H9 (cell line): ENCODE results near the gene NR5A1. TPM values are rescaled to one million over a fixed set of nuclear protein-coding genes. Genes with fewer than 3 reads are reported as not detected.

Experiments
- DNase-seq: peaks from one replicate; pipeline ENCODE4 v3.0.0-alpha.2; 2017
- H2AFZ ChIP-seq: one replicate; pipeline ENCODE4 v1.6.1; 2013; ENCODE audit warnings: mild to moderate bottlenecking, low read length, control low read depth, moderate library complexity
- H2AK5ac ChIP-seq: 2 replicates; pipeline ENCODE4 v1.6.1; 2013; ENCODE audit warnings: low read length, control low read depth, mixed read lengths; ENCODE audit not compliant: insufficient read length
- H2BK120ac ChIP-seq: one replicate; pipeline ENCODE4 v1.6.1; 2013; ENCODE audit warnings: low read depth, mild to moderate bottlenecking, low read length, control low read depth, inconsistent platforms; ENCODE audit not compliant: poor library complexity, severe bottlenecking
- H2BK12ac ChIP-seq: 2 replicates; pipeline ENCODE4 v1.6.1; 2013; ENCODE audit warnings: low read length, control low read depth, mixed read lengths, low read depth; ENCODE audit not compliant: insufficient read length
- H2BK15ac ChIP-seq: 2 replicates; pipeline ENCODE4 v1.6.1; 2013; ENCODE audit warnings: low read depth, low read length, control low read depth
- H2BK20ac ChIP-seq: one replicate; pipeline ENCODE4 v1.6.1; 2013; ENCODE audit warnings: low read depth, mild to moderate bottlenecking, low read length, control low read depth, inconsistent platforms; ENCODE audit not compliant: poor library complexity, severe bottlenecking
- H2BK5ac ChIP-seq: 2 replicates; pipeline ENCODE4 v1.6.1; 2013; ENCODE audit warnings: low read length, control low read depth, mixed read lengths; ENCODE audit not compliant: insufficient read length
- H3K14ac ChIP-seq: 2 replicates; pipeline ENCODE4 v1.6.1; 2013; ENCODE audit warnings: low read length, control low read depth; ENCODE audit not compliant: insufficient read depth
- H3K18ac ChIP-seq: 2 replicates; pipeline ENCODE4 v1.6.1; 2013; ENCODE audit warnings: low read depth, mild to moderate bottlenecking, mixed read lengths, low read length, control low read depth; ENCODE audit not compliant: insufficient read length
- H3K23ac ChIP-seq: 2 replicates; pipeline ENCODE4 v1.6.1; 2013; ENCODE audit warnings: low read length, control low read depth, mixed read lengths, low read depth; ENCODE audit not compliant: insufficient read length
- H3K23me2 ChIP-seq: 2 replicates; pipeline ENCODE4 v1.6.1; 2013; ENCODE audit warnings: low read depth, mild to moderate bottlenecking, mixed read lengths, low read length, control low read depth; ENCODE audit not compliant: insufficient read length, poor library complexity, severe bottlenecking
- H3K27ac ChIP-seq: 2 replicates; pipeline ENCODE4 v1.5.1; 2013; ENCODE audit warnings: low read length, control low read depth, mixed read lengths, low read depth; ENCODE audit not compliant: insufficient read length
- H3K27me3 ChIP-seq: 2 replicates; pipeline ENCODE4 v1.6.1; 2013; ENCODE audit warnings: low read length, control low read depth, inconsistent platforms; ENCODE audit not compliant: insufficient read depth
- H3K4ac ChIP-seq: 2 replicates; pipeline ENCODE4 v1.6.1; 2013; ENCODE audit warnings: low read depth, mild to moderate bottlenecking, control low read depth, inconsistent platforms, low read length, moderate library complexity
- H3K4me1 ChIP-seq: 2 replicates; pipeline ENCODE4 v1.6.1; 2013; ENCODE audit warnings: low read length, control low read depth, inconsistent platforms; ENCODE audit not compliant: insufficient read depth
- H3K4me2 ChIP-seq: 2 replicates; pipeline ENCODE4 v1.6.1; 2013; ENCODE audit warnings: low read length, control low read depth, mixed read lengths; ENCODE audit not compliant: insufficient read length, insufficient read depth
- H3K56ac ChIP-seq: 2 replicates; pipeline ENCODE4 v1.6.1; 2013; ENCODE audit warnings: low read depth, mild to moderate bottlenecking, mixed read lengths, low read length, control low read depth; ENCODE audit not compliant: insufficient read length
- H3K79me1 ChIP-seq: 2 replicates; pipeline ENCODE4 v1.6.1; 2013; ENCODE audit warnings: low read depth, mild to moderate bottlenecking, moderate library complexity, low read length, control low read depth, inconsistent platforms; ENCODE audit not compliant: insufficient read depth, poor library complexity, severe bottlenecking
- H3K79me2 ChIP-seq: 2 replicates; pipeline ENCODE4 v1.6.1; 2013; ENCODE audit warnings: low read length, control low read depth, inconsistent platforms; ENCODE audit not compliant: insufficient read depth
- H3K9ac ChIP-seq: 2 replicates; pipeline ENCODE4 v1.6.1; 2013; ENCODE audit warnings: low read length, control low read depth, mixed read lengths; ENCODE audit not compliant: insufficient read length; ENCODE audit errors: extremely low read depth
- H3K9me3 ChIP-seq: one replicate; pipeline ENCODE4 v1.6.1; 2013; ENCODE audit warnings: low read depth, low read length, inconsistent platforms; ENCODE audit not compliant: control insufficient read depth
- H3T11ph ChIP-seq: one replicate; pipeline ENCODE4 v1.6.1; 2013; ENCODE audit warnings: mild to moderate bottlenecking, low read length, control low read depth, inconsistent platforms
- H4K20me1 ChIP-seq: one replicate; pipeline ENCODE4 v1.6.1; 2013; ENCODE audit not compliant: control insufficient read depth, insufficient read length, insufficient read depth
- H4K5ac ChIP-seq: 2 replicates; pipeline ENCODE4 v1.6.1; 2013; ENCODE audit warnings: low read depth, mild to moderate bottlenecking, mixed read lengths, low read length, control low read depth; ENCODE audit not compliant: insufficient read length
- H4K8ac ChIP-seq: replicated peaks from 2 replicates; pipeline ENCODE4 v1.6.1; 2013; ENCODE audit warnings: low read length, control low read depth, mixed read lengths, low read depth; ENCODE audit not compliant: insufficient read length
- H4K91ac ChIP-seq: 2 replicates; pipeline ENCODE4 v1.6.1; 2013; ENCODE audit warnings: low read depth, mild to moderate bottlenecking, moderate library complexity, mixed read lengths, low read length, control low read depth; ENCODE audit not compliant: insufficient read length
- H3K27ac Mint-ChIP-seq, 3 experiments: 2 replicates in 2 of 3; 3 replicates in 1 of 3; pipeline ENCODE4 v1.8.0; 2020 to 2021; ENCODE audit warnings: mixed read lengths in 3 of 3, mild to moderate bottlenecking in 1 of 3, moderate library complexity in 1 of 3
- H3K27me3 Mint-ChIP-seq: 2 replicates; pipeline ENCODE4 v1.8.0; 2021; ENCODE audit warnings: low read depth, mild to moderate bottlenecking, moderate library complexity, mixed read lengths
- H3K36me3 Mint-ChIP-seq, 3 experiments: 2 replicates in 2 of 3; 3 replicates in 1 of 3; pipeline ENCODE4 v1.8.0; 2020 to 2021; ENCODE audit warnings: low read depth in 3 of 3, mixed read lengths in 3 of 3; ENCODE audit not compliant: insufficient read depth in 1 of 3
- H3K4me1 Mint-ChIP-seq, 2 experiments: 2 replicates each; pipeline ENCODE4 v1.8.0; 2020; ENCODE audit warnings: mixed read lengths in 2 of 2
- H3K4me3 Mint-ChIP-seq, 2 experiments: 2 replicates in 1 of 2; 3 replicates in 1 of 2; pipeline ENCODE4 v1.8.0; 2020 to 2021; ENCODE audit warnings: mild to moderate bottlenecking in 2 of 2, mixed read lengths in 2 of 2, moderate library complexity in 1 of 2
- H3K9me3 Mint-ChIP-seq, 2 experiments: 2 replicates in 1 of 2; 3 replicates in 1 of 2; pipeline ENCODE4 v1.8.0; 2020; ENCODE audit warnings: mild to moderate bottlenecking in 2 of 2, mixed read lengths in 2 of 2, moderate library complexity in 1 of 2
- WGBS: extraction: QIAGEN DNeasy Blood & Tissue Kit; methylation state at CpG from one replicate; pipeline ENCODE4 v1.1.7; 2013; ENCODE audit warnings: missing lambda C conversion rate, low lambda C conversion rate, mixed read lengths; ENCODE audit not compliant: insufficient read length; ENCODE audit errors: extremely low coverage; 5-methylcytosine and 5-hydroxymethylcytosine counted together
- total RNA-seq: library from RNA; stranded (reverse); gene quantifications from 2 replicates; pipeline ENCODE4 v1.2.1, GENCODE V29; 2021
- TF ChIP-seq, protein P1 (sequence below): fragments of 200-600 bp; sonication (generic); conservative IDR thresholded peaks from 3 replicates; pipeline ENCODE4 v1.8.0; 2021; ENCODE audit warnings: antibody characterized with exemption, mild to moderate bottlenecking

NR5A1 gene
- total RNA-seq, 1 experiment from 2014 or later = 0.37 TPM

DNA sequence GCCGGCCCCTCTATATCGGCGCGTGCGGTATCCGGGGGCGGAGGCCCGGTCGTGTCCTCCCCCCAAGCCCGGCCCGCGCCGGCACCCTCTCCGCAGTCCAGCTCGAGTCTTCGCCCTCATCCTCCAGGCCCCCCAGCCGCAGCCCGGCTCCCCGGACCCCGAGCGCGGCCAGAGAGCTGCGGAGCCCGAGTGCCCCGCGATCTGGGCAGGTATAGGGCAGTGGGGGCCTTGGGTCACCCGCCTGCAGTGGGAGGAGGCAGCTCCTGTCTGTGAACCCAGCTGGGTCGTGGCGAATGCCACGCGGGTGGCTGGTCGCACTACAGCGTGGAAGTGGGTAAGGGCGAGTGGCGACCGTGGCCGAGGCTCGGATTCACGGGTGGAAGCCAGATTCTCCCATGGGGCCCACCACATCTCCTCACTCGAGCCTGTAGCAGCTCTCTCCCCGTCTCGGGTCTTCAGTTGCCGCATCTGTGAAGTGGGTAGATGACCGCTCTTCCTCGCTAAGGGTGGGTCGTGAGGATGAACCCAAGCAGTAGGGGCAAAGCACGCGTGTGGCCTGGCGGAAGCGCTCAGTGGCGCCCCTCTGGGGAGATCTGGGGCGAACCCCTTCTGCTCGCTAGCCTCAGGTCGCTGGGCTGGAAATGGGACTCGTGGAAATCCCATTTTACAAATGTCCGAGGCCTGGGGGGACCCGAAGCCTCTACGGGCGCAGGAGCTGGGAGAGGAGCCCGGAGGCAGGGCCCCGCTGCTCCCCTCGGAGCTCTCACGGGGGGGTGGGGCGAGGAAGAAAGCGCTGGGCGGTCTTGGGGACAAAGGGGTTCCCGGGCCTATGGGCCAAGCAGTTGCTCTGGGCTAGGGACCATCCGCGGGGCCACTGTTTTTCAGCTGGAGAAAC lies 1.9 kb downstream of the NR5A1 start:
- Mint-ChIP-seq H3K27me3 (peaks cover 58% of the 10 kb centered on the region), H3K27ac (peak overlapping the region in 1 of 3 experiments; percentile 70; a peak in 1 of 7 replicates), H3K9me3 (peaks cover 0 to 8% of the 10 kb centered on the region in 2 experiments; a peak in 3 of 5 replicates), H3K36me3 (peaks cover 0 to 2% (median 0%) of the 10 kb centered on the region in 3 experiments; a peak in 1 of 7 replicates), H3K4me1 (peaks cover 6 to 30% of the 10 kb centered on the region in 2 experiments), H3K4me3 (peak overlapping the region; percentile 50 to 85)
- Histone ChIP-seq H2BK5ac (no peak overlapping the region), H2BK20ac (no peak overlapping the region), H3K23me2 (peaks cover 6% of the 10 kb centered on the region), H2BK120ac (no peak overlapping the region), H2BK15ac (no peak overlapping the region; the same call in 1 of the 2 replicates), H3K14ac (no peak overlapping the region), H3T11ph (no peak overlapping the region), H3K4ac (no peak overlapping the region), H3K23ac (no peak overlapping the region), H3K27ac (no peak overlapping the region), H3K9me3 (no peaks in the 10 kb centered on the region), H2AK5ac (no peak overlapping the region), H2AFZ (no peak overlapping the region), H3K79me2 (no peaks in the 10 kb centered on the region), H3K4me2 (peak overlapping the region; percentile 30), H3K79me1 (no peaks in the 10 kb centered on the region), H3K9ac (no peak overlapping the region), H3K27me3 (peaks cover 33% of the 10 kb centered on the region), H4K20me1 (no peaks in the 10 kb centered on the region), H3K56ac (no peak overlapping the region), H4K91ac (no peak overlapping the region), H4K8ac (no peak overlapping the region), H3K18ac (no peak overlapping the region), H2BK12ac (no peak overlapping the region), H3K4me1 (peaks cover 4% of the 10 kb centered on the region; the same call in 1 of the 2 replicates), H4K5ac (no peak overlapping the region)
- TF ChIP-seq, protein P1, sequence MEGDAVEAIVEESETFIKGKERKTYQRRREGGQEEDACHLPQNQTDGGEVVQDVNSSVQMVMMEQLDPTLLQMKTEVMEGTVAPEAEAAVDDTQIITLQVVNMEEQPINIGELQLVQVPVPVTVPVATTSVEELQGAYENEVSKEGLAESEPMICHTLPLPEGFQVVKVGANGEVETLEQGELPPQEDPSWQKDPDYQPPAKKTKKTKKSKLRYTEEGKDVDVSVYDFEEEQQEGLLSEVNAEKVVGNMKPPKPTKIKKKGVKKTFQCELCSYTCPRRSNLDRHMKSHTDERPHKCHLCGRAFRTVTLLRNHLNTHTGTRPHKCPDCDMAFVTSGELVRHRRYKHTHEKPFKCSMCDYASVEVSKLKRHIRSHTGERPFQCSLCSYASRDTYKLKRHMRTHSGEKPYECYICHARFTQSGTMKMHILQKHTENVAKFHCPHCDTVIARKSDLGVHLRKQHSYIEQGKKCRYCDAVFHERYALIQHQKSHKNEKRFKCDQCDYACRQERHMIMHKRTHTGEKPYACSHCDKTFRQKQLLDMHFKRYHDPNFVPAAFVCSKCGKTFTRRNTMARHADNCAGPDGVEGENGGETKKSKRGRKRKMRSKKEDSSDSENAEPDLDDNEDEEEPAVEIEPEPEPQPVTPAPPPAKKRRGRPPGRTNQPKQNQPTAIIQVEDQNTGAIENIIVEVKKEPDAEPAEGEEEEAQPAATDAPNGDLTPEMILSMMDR = peak; percentile 57
- no peak for DNase-seq
- no CpG with 5 or more reads among the region's 69 CpGs for WGBS
